Measurements from ENCODE around the gene CSRNP3.

GRCh38 chr2:165524720-165525119, 55.2 kb downstream of the CSRNP3 start:
- no peak for TF ChIP-seq FOXP2 (optimal IDR thresholded peaks at IDR 0.05; ENCODE audit: control extremely low read depth, extremely low read length, insufficient read depth)
- no peak for TF ChIP-seq EZH2 (IDR thresholded peaks at IDR 0.05)
- no peak for TF ChIP-seq POLR2AphosphoS5 (IDR thresholded peaks at IDR 0.05; ENCODE audit: borderline replicate concordance, low read depth, low read length)

Data from SK-N-MC (cell line).